ENCODE results near the gene LDB2.

Gene LDB2

GRCh38 chr4:16627999-16628398, 270.4 kb downstream of the LDB2 start:
- no peak for DNase-seq

GRCh38 chr4:16626945-16627344, 271.5 kb downstream of the LDB2 start:
- no peak for DNase-seq

GRCh38 chr4:16622826-16623225, 275.6 kb downstream of the LDB2 start:
- DNase-seq, result no peak

DNA sequence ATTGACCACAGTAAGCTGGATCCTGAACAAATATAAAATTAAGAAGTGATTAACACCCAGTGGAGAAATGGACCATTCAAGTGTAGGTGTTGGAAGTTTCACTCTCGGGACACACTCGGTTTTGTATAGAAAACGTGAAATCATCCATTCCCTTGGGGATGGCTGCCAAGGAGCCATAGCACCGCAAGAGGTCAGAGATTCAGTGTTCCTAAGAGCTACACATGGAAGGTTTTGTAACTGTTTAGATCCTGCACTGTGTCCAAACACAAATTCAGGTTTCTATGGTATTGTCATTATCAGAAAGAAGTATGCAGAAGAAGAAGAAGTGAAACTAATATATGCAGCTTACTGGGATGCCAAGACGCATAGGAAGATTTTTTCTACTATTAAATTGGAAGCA, 281.0 kb downstream of the LDB2 start:
- DNase-seq, result no peak

DNA sequence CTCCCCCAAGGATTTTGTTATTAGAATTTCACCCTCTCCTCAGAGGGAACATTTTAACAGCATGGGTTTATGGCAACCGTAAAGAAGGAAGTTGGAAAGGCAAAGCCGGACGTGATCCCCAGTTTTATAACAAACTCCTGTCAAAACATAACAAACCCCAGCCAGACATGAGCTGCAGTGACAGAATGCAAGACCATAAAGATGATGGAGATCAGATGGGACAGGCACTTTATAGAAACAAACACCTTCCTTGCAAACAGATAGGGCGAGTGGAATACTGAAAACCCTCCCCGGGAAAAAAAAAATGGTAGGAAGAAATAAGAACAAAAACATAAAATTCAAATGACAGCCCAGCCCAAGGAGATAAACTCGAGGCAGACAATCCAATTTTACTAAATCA, 281.4 kb downstream of the LDB2 start:
- no peak for DNase-seq

GRCh38 chr4:16609170-16609758, 289.2 kb downstream of the LDB2 start:
- DNase-seq, result no peak

DNA sequence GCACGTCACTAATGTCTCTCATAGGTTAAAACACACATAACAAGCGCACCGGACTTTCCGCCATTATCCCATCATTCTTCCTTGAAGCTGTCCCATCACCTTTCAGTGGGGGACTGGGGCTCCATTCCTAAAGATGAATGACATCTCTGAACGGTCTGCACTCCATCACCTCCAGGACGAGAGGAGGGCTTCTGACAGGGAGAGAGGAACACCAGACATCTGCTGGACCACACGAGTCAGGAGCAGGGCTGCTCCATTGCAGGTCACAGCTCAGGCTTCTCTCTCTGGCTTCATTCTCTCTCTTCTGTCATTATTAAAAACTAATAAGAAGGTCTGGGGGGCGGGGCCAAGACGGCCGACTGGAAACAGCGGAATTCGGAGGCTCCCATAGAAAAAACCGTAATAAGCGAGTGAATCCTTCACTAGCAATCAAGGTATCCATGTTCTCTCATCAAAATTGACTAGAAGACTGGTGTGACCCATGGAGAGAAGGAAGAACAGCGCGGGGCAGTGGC, 289.8 kb downstream of the LDB2 start:
- no peak for DNase-seq

- DNase-seq, result no peak
These were observed 290.3 kb downstream of the LDB2 start for GRCh38 chr4:16608123-16608522.

DNA sequence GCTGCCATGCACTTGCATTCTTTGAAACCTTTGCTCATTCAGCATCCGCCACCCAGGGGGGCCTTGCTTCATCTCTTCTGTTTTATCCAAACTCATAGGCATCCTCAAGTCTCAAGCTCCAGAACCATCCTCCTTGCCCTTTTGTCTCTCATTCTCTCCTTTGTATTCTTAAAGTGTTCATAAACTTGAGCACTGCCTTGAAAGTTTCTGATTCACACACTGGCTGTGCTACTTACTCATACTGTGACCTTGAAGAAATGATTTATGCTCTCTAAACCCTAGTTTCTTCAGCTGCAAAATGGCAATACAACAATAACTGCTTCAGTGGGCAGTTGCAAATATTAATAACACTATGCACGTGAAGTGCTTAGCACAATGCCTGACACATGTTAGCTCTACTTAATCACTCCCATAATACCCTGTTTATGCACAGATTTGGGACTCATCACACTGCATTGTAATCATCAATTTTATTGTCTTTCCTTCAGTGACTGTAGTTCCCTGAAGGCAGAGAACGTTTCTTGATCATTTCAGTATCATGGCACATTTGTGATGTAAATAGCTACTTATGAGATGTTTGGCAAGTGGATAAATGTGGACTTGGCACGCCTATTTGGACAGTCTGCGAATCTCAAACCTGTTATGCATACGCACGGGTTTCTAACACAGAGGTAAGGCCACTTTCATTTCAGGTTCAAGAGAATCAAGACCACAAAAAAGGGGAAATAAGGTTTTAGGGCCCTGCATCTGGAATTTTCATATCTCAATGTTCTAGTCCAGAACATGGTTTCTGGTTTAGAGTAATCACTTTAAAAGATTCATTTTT, 291.0 kb downstream of the LDB2 start:
- no peak for DNase-seq

GRCh38 chr4:16606691-16607090, 291.8 kb downstream of the LDB2 start:
- DNase-seq, result no peak

DNA sequence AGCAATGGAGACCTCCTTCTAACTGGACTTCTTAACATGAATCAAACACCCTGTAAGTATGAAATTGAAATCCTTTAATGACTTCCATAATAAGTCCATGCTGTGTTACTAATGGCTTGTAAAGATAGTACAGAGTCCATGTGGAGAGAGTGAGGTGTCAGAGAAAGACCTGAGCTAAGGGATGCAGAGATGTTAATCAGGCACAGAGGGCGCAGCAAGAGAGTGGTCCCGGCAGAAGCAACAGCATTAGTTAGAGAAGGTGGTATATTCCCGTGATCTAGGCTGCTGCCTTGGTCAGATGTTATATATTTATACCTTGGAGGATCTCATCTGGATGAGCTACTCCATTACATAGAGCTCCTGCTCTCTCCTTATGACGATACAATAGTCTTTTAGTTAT, 295.3 kb downstream of the LDB2 start:
- DNase-seq, result no peak

DNA sequence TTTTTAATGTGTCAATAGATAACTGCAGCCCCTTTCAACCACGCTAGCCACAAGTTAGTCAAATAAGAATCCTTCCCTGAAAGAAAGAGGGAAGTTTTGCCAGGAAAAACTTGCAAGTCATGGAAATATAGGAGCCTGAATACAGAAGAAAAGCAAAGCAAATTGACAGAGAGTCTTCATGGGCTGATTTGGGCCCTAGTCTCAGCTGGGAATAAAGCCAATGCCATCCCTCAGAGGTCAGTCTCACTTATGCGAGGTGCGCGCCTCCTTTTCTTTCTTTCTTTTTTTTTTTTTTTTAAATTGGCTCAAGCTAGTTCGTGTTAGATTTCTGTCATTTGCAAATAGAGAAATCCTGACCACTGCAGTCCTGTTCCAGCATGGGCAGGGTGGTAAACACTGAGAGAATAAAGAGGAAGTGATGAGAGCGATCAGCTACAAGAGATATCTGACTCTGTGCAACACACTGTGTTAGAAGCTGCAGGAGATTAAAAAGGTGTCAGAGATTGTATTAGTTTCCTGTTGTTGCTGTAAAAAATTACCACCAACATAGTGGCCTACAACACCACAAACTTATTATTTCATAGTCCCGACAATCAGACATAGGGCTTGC, 299.7 kb downstream of the LDB2 start:
- no peak for DNase-seq

GRCh38 chr4:16597845-16598596, 300.4 kb downstream of the LDB2 start:
- DNase-seq, result no peak

DNA sequence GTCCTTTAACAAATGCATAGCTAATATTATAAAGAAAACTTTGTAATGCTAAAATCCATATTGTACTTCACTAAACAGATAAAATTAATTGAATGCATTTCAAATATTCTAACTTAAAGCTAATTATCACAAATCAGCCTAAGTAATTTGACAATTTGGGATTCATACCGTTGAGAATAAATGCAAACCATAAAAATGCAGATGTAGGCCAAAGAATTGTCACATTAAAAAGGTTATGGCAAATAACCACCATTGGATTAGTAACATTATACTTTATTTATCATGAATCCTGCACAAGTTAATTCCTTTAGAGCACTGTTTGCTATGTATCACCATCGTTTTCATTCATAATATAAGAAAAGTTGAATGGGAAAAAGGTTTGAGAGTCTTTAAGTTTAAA, 301.0 kb downstream of the LDB2 start:
- DNase-seq, result no peak

GRCh38 chr4:16596267-16596666, 302.2 kb downstream of the LDB2 start:
- DNase-seq, result no peak

- DNase-seq, result no peak
These were observed 304.3 kb downstream of the LDB2 start for GRCh38 chr4:16594128-16594527.

DNA sequence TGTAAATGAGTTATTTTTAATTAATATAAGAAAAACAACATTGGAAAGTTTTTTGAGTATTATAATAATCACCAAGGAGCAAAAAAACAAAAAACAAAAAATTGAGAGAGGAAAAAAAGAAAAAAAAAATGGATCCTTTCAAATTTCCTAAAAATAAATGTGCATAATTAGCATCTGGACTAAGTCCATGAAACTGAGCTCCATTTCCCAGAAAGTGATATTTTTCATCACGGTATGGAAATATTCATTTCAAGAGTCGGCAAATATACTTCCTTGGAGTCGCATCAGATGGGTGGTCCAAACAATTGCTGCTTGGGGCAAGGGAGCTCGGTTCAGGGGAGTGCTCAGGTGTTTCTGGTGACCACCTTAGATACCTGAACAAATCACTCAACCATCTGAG, 305.1 kb downstream of the LDB2 start:
- DNase-seq, result no peak

DNA sequence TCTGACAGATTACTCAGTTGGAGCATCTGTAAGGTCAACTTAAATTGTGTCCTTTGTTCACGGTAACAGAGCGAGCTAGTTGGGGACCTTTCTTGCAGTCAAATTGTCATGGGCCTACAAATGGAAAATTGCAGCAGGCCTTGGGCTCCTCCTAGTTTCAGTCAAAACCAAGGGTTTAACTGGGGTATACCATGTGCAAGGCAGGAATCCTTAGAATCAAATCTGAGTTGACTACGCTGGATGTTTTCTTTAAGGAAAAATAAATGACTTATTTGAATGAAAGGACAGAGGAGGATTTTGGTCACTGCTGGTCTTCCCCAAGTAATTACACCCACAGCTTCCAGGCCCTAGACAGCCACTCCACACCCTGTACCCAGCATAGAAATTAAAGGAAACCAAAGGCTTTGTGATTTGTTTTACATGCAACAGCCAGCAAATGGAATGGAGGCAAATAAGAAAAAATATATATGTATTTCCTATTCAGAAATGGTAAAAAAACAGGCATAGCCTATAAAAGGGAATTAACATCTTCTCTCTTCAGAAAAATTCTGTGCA, 307.1 kb downstream of the LDB2 start:
- DNase-seq, result no peak

- DNase-seq, result no peak
These were observed 307.6 kb downstream of the LDB2 start for GRCh38 chr4:16590797-16591196.

DNA sequence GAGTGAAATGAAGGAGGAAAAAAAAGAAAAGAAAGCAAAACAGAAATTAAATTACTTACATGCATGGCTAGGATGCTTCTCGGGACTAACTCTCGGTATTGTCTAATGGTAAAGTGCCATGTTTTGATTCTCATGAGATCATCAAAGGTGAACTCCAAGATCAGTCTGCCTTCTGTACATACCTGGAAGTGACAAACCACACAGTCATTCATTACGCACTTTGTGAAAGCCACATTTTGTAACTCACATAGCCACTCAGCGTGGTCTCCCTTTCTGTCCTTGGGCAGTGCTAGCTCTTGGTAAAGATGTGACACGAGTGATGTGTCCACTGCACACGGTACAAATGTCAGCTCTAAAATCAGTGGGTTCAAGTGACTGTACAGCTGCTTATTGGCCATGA, 309.8 kb downstream of the LDB2 start:
- DNase-seq, result no peak

DNA sequence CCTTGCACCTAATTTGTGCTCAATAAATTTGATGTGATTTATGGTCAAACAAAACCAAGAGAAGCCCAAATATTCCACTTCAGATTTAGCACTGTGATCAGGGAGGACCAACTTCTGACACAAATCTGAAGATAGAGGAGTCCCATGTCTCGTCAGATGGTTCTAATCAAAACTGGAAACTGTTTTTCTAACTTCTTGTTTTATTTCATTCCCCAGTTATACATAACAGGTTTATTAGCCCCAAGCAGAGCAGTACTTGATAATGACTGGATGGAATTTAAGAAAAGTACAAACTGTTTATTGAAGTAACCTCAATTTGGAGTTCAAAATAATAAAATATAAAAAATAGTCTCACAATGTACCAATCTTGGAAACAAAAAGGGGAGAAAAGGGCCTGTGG, 310.3 kb downstream of the LDB2 start:
- no peak for DNase-seq

GRCh38 chr4:16585053-16585452, 313.4 kb downstream of the LDB2 start:
- DNase-seq, result no peak

- no peak for DNase-seq
These were observed 314.7 kb downstream of the LDB2 start for GRCh38 chr4:16583764-16584163.
